K562 (cell line): Measurements from ENCODE around the gene GUK1.

Experiments used
- FOXA3 ChIP-seq, 2 experiments: fragments of 450-650 bp in 1 of 2; sonication (generic) in 1 of 2; formaldehyde crosslinking; IDR thresholded peaks in 1 of 2; conservative IDR thresholded peaks in 1 of 2; 2 replicates each; pipeline versions ENCODE4 v1.4.0 to v1.8.0; 2020 to 2022; ENCODE audit warnings: mild to moderate bottlenecking in 2 of 2, missing genetic modification reagents in 1 of 2
- JUND ChIP-seq, 2 experiments: IDR thresholded peaks; 2 replicates in 1 of 2; 3 replicates in 1 of 2; pipeline ENCODE4 v1.6.1; 2011; ENCODE audit warnings: borderline replicate concordance in 2 of 2, low read depth in 2 of 2, low read length in 2 of 2, improper control_type of control experiment in 1 of 2, missing biosample characterization in 1 of 2, missing genetic modification characterization in 1 of 2, missing genetic modification reagents in 1 of 2
- NFE2 ChIP-seq: IDR thresholded peaks from 2 replicates; pipeline ENCODE4 v1.6.1; 2014; ENCODE audit warnings: antibody characterized with exemption, low read depth
- OTX1 ChIP-seq: fragments of 450-650 bp; formaldehyde crosslinking; IDR thresholded peaks from 2 replicates; pipeline ENCODE4 v1.4.0; 2022; ENCODE audit warnings: mild to moderate bottlenecking
- POLR2A ChIP-seq: fragments of 450-650 bp; conservative IDR thresholded peaks from 2 replicates; pipeline ENCODE4 v1.6.1; 2016
- RFX5 ChIP-seq: IDR thresholded peaks from 2 replicates; pipeline ENCODE4 v1.6.1; 2011; ENCODE audit warnings: low read depth, mild to moderate bottlenecking, improper control_type of control experiment, low read length
- TF ChIP-seq, protein P1 (sequence below), 3 experiments: IDR thresholded peaks in 2 of 3; conservative IDR thresholded peaks in 1 of 3; 2 replicates each; pipeline ENCODE4 v1.5.1; 2011 to 2012; ENCODE audit warnings: low read length in 3 of 3, mild to moderate bottlenecking in 3 of 3, control low read depth in 2 of 3, improper control_type of control experiment in 1 of 3, inconsistent platforms in 1 of 3, low read depth in 1 of 3, mixed read lengths in 1 of 3, moderate library complexity in 1 of 3; ENCODE audit not compliant: insufficient read depth in 2 of 3

DNA sequence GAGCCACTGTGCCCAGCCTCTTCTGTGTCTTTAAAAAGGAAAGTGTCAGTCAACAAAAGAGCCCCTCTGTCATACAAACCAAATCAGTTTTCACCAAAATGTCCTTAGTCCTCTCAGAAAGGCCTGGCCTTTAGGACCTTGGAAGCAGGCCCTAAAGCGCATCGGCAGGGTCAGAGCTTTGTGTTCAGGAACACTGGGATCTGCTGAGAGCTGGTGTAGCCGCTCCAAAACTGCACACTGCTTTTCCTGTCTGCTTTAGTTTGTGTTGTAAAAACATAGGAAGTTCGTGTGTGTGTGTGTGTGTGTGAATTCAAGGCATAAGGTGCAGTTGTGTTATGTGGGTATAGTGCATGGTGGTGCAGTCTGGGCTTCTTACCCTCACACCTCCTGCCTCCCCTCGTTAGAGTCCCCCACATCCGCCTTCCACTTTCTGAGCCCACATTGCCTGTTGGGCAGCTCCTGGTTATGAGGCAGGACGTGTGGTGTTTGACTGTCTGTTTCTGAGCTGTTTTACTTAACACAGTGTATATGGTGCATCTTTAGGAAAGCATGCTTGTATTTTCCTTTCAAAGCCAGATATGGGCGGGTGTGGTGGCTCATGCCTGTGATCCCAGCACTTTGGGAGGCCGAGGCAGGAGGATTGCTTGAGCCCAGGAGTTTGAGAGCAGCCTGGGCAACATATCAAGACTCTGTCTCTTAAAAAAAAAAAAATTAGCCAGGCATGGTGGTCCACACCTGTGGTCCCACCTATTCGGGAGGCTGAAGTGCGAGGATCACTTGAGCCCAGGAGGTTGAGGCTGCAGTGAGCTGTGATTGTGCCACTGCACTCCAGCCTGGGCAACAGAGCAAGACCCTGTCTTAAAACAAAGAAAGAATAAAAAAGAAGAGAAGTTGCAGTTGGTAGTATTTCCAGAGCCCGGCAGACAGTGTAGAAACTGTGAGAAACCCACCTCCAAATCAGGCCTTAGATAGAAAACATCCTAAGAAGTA lies 37.9 kb downstream of the GUK1 start:
- TF ChIP-seq, protein P1, sequence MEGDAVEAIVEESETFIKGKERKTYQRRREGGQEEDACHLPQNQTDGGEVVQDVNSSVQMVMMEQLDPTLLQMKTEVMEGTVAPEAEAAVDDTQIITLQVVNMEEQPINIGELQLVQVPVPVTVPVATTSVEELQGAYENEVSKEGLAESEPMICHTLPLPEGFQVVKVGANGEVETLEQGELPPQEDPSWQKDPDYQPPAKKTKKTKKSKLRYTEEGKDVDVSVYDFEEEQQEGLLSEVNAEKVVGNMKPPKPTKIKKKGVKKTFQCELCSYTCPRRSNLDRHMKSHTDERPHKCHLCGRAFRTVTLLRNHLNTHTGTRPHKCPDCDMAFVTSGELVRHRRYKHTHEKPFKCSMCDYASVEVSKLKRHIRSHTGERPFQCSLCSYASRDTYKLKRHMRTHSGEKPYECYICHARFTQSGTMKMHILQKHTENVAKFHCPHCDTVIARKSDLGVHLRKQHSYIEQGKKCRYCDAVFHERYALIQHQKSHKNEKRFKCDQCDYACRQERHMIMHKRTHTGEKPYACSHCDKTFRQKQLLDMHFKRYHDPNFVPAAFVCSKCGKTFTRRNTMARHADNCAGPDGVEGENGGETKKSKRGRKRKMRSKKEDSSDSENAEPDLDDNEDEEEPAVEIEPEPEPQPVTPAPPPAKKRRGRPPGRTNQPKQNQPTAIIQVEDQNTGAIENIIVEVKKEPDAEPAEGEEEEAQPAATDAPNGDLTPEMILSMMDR (IDR thresholded peaks at IDR 0.05 in 2 of 3, conservative IDR thresholded peaks at IDR 0.05 in 1 of 3; ENCODE audit: insufficient read depth in 2 of 3, low read depth in 1 of 3, low read length in 3 of 3) = no peak
- TF ChIP-seq JUND (IDR thresholded peaks at IDR 0.05; ENCODE audit: borderline replicate concordance, low read depth, low read length) = no peak
- TF ChIP-seq JUND (tag; IDR thresholded peaks at IDR 0.05; ENCODE audit: borderline replicate concordance, low read depth, low read length) = no peak
- no peak for TF ChIP-seq RFX5
- TF ChIP-seq POLR2A = no peak
- no peak for TF ChIP-seq OTX1 (CRISPR knock-in tag)
- TF ChIP-seq NFE2 = no peak
- no peak for TF ChIP-seq FOXA3 (CRISPR knock-in tag; conservative IDR thresholded peaks at IDR 0.05 in 1 of 2, IDR thresholded peaks at IDR 0.05 in 1 of 2)
